SK-N-DZ (cell line): Measurements from ENCODE around the gene LAMB2.

Experiments used
- DNase-seq: peaks from one replicate; pipeline ENCODE4 v3.0.0-alpha.2; 2015; ENCODE audit warnings: low spot score

LAMB2 gene

GRCh38 chr3:49161808-49162530 is 29.1 kb upstream of the LAMB2 start:
- no peak for DNase-seq

DNA sequence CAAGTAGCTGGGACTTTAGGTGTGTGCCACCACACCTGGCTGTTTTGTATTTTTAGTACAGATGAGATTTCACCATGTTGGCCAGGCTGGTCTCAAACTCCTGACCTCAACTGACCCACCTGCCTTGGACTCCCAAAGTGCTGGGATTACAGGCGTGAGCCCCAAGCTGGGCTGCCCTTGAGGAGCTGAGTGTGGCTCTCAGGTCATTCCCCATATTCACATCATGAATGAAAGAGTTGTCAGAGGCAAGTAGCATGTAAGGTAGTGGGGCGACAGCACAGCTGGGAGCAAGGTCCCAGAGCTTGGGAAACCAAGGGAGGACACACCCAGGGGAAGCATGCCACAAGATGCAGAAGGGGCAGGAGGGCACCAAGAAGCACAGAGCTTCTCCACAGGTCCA is 28.3 kb upstream of the LAMB2 start:
- no peak for DNase-seq

DNA sequence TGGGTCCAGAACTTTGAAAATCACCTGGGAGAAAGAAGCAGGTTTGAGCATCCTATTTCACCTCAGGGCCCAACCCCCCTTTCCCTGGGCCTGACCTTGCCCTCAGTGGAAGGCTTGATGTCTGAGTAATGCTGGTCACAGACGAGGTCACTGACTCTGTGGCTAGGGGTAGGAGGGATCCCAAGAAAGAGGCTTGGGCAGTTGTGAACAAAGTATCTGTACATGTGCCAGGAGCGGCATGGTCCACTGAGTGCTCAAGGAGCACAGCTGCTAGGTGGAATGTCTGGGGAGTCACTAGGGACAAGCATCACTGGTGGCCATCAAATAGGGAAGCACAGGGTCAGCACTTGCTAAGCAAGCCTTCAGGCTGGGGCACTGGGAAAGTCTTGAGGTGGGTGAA is 25.9 kb upstream of the LAMB2 start:
- no peak for DNase-seq

GRCh38 chr3:49158103-49158709 is 25.4 kb upstream of the LAMB2 start:
- peak; percentile 49 for DNase-seq

- no peak for DNase-seq
These were observed 24.4 kb upstream of the LAMB2 start for GRCh38 chr3:49157289-49157688.

DNA sequence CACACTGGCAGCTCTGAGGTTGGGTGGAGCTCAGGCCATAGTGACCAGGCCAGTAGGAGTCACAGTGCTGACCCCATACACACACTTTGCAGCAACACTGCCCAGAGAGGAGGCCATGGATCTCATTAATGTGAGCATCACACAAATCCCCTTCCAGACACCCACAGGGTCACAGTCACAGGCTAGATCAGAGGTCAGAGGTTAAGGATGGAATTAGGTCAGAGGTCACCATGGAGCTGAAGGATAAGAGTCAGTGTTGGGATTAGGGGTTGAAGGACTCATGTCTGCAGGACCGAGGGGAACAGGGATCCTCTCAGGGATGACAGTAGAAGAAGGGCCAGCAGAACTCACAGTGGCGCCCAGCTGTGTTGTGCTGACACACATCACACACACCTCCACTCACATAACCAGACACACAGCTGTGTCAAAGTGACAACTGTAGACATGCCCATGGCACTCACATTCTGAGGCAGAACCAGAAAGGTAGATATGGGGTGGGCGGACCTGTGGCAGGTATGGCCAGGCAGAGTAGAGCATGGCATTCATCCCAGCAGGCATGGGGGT is 20.6 kb upstream of the LAMB2 start:
- no peak for DNase-seq

DNA sequence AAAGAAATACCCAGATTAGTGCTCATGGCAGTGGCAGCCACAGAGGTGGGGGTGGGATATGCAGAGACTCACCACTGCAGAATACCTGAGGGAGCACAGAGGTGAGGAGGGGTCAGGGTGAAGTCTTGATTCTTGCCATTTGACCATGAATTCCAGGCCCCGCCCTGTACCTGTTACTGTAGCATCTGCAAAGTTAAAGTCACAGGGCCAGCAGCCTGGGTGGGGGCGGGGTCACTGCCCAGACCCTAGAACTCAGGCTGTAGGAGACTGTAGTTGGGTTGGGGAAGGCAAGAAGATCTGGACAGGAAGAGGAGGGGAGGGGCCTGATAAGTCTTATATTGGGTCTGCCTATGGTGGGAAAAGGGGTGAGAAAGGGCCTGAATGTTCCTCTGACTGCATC is 18.8 kb upstream of the LAMB2 start:
- no peak for DNase-seq

- no peak for DNase-seq
These were observed 15.3 kb upstream of the LAMB2 start for GRCh38 chr3:49148159-49148558.

DNA sequence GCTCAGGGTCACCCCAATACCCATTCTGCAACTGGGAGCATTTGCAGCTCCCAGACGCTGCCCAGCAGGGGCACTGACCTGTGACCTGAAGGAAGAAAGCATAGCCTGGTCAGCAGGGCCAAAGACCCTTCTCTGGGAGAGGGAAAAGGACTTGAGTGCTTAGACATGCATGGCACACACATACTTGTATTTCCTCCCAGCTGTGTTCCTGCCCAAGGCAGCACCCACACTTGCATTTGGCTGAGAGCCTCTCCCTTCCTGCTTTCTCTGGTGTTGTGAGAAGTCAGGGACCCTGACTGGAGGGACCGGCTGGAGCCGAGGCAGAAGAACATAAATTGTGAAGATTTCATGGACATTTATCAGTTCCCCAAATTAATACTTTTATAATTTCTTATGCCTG is 7.2 kb upstream of the LAMB2 start:
- DNase-seq: no peak

DNA sequence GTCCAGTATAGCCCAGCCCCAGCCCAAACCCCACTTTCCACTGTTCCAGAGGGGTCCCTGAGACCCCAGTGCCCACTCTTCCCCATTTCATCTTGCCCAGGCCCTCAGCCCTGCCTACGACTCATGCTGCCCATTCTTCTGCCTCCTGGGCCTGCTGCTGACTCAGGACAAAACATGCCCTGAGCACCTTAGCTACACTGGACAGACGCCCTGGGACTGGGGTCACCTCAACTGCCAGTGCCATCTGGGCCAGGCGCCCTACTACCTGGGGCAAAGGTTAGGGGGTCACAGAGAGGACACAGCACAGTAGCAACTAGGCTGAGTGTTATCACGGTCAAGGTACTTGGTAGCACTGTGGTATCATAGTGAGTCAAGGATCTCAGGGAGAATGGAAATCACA is 2.6 kb upstream of the LAMB2 start:
- no peak for DNase-seq

- DNase-seq: no peak
These were observed 1.8 kb upstream of the LAMB2 start for GRCh38 chr3:49134471-49135265.

GRCh38 chr3:49133226-49133951 is 539 bp upstream of the LAMB2 start:
- DNase-seq: peak; percentile 78

DNA sequence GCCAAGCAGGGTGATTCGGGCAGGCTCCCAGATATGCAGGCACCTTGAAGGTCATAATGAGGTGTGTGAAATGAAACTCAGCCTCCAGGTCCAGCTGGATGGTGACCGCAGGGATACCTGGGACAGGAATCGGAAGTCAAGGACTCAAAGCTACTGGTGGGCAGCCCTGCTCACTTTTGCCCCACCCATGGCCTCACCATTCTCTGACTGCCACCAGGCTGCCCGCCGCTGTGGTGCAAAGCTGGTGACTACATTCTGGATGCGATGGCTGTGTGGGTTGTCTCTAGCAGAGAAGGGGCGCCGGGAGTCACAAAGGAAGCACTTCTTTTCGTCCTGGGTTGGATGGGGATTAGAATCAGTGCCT is 795 bp downstream of the LAMB2 start:
- DNase-seq: no peak

GRCh38 chr3:49131576-49131975 is 1.3 kb downstream of the LAMB2 start:
- DNase-seq: no peak

GRCh38 chr3:49131040-49131439 is 1.8 kb downstream of the LAMB2 start:
- no peak for DNase-seq

- DNase-seq: no peak
These were observed 7.7 kb downstream of the LAMB2 start for GRCh38 chr3:49124991-49125670.

DNA sequence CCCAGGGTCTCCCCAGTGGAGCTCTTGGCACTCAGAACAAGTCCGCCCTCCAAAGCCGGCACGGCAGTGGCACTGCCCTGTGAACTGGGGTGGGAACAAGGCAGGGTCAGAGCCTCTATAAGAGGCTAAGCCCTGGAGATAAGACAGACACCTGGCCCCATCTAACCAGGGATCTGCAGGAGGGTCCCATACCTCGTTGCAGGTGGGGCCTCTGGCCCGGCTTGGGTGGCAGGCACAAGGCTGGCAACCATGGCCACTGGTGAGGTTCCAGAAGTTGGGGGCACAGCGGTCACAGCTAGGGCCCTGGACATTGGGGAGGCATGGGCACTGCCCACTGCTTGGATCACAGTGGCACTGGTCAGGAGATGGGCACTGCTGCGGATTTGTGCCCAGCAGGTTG is 8.6 kb downstream of the LAMB2 start:
- DNase-seq: no peak

- no peak for DNase-seq
These were observed 9.2 kb downstream of the LAMB2 start for GRCh38 chr3:49123687-49124086.

- DNase-seq: no peak
These were observed 9.8 kb downstream of the LAMB2 start for GRCh38 chr3:49122886-49123545.

- no peak for DNase-seq
These were observed 10.4 kb downstream of the LAMB2 start for GRCh38 chr3:49122451-49122850.

GRCh38 chr3:49122022-49122421 is 10.8 kb downstream of the LAMB2 start:
- no peak for DNase-seq
